ENCODE measurements around the gene MRS2. TPM values are rescaled to one million over a fixed set of nuclear protein-coding genes. Genes with fewer than 3 reads are reported as not detected.
"Not testable (repeated sequence)": the region's sequence is repeated elsewhere in the genome, so short reads cannot be mapped to it uniquely, and the experiment has no call there.

MRS2 gene
- total RNA-seq, 4 donors from 2014 or later: 3.8 to 31.9 (median 16.5) TPM

- H3K4me1 ChIP-seq: no peaks in the 10 kb centered on the region
- H3K4me3 ChIP-seq: no peak overlapping the region
- H3K36me3 ChIP-seq: no peaks in the 10 kb centered on the region
- H3K27ac ChIP-seq: no peak overlapping the region
- intact Hi-C loops (cut with DNase I; ENCODE audit: low total_unique reads): no loop called here
- no peak for DNase-seq
- H3K9me3 ChIP-seq: no peaks in the 10 kb centered on the region
- no peaks in the 10 kb centered on the region for H3K27me3 ChIP-seq
- TF ChIP-seq CTCF (IDR thresholded peaks at IDR 0.05) (no peak), POLR2A (IDR thresholded peaks at IDR 0.05) (no peak)
These were observed 10.9 kb upstream of the MRS2 start for GRCh38 chr6:24391756-24392405.

GRCh38 chr6:24394061-24394779 lies 8.5 kb upstream of the MRS2 start:
- no peaks in the 10 kb centered on the region for H3K4me1 ChIP-seq
- no peak for DNase-seq
- H3K27me3 ChIP-seq: no peaks in the 10 kb centered on the region
- H3K36me3 ChIP-seq: no peaks in the 10 kb centered on the region
- TF ChIP-seq POLR2A (IDR thresholded peaks at IDR 0.05): no peak
- no peak for TF ChIP-seq CTCF (IDR thresholded peaks at IDR 0.05)
- intact Hi-C loops (cut with DNase I; ENCODE audit: low total_unique reads): no loop called here
- no peak overlapping the region for H3K27ac ChIP-seq
- no peak overlapping the region for H3K4me3 ChIP-seq
- H3K9me3 ChIP-seq: no peaks in the 10 kb centered on the region

GRCh38 chr6:24394780-24395437 lies 7.8 kb upstream of the MRS2 start:
- Histone ChIP-seq H3K36me3 (no peaks in the 10 kb centered on the region), H3K27me3 (no peaks in the 10 kb centered on the region), H3K4me1 (no peaks in the 10 kb centered on the region), H3K27ac (no peak overlapping the region), H3K4me3 (no peak overlapping the region), H3K9me3 (no peaks in the 10 kb centered on the region)
- TF ChIP-seq CTCF (IDR thresholded peaks at IDR 0.05) (no peak), POLR2A (IDR thresholded peaks at IDR 0.05) (no peak)
- DNase-seq: no peak
- intact Hi-C loops (cut with DNase I; ENCODE audit: low total_unique reads): no loop called here

GRCh38 chr6:24396824-24397223 lies 5.9 kb upstream of the MRS2 start:
- intact Hi-C loops (cut with DNase I; ENCODE audit: low total_unique reads): no loop called here
- no peak for DNase-seq
- Histone ChIP-seq H3K4me1 (no peaks in the 10 kb centered on the region), H3K4me3 (no peak overlapping the region), H3K27me3 (no peaks in the 10 kb centered on the region), H3K9me3 (no peaks in the 10 kb centered on the region), H3K27ac (no peak overlapping the region), H3K36me3 (no peaks in the 10 kb centered on the region)
- TF ChIP-seq POLR2A (IDR thresholded peaks at IDR 0.05) (no peak), CTCF (IDR thresholded peaks at IDR 0.05) (no peak)

- no peak for TF ChIP-seq POLR2A (IDR thresholded peaks at IDR 0.05)
- no peak for TF ChIP-seq CTCF (IDR thresholded peaks at IDR 0.05)
- no peaks in the 10 kb centered on the region for H3K36me3 ChIP-seq
- H3K4me1 ChIP-seq: no peaks in the 10 kb centered on the region
- H3K9me3 ChIP-seq: no peaks in the 10 kb centered on the region
- no peaks in the 10 kb centered on the region for H3K27me3 ChIP-seq
- no peak overlapping the region for H3K4me3 ChIP-seq
- no peak overlapping the region for H3K27ac ChIP-seq
- DNase-seq: no peak
- intact Hi-C loops (cut with DNase I; ENCODE audit: low total_unique reads): no loop called here
These were observed 5.1 kb upstream of the MRS2 start for GRCh38 chr6:24397631-24398030.

GRCh38 chr6:24400045-24401039 lies 2.4 kb upstream of the MRS2 start:
- H3K4me1 ChIP-seq; H3K9me3 ChIP-seq; intact Hi-C loops (cut with DNase I; ENCODE audit: low total_unique reads); DNase-seq; H3K27me3 ChIP-seq; H3K4me3 ChIP-seq; H3K36me3 ChIP-seq; H3K27ac ChIP-seq: not testable (repeated sequence)

Data from uterus (tissue), 4 donors.